ENCODE results near the gene GPR35. TPM values are rescaled to one million over a fixed set of nuclear protein-coding genes. Genes with fewer than 3 reads are reported as not detected.
A peak's percentile ranks its signal among the peaks of the same experiment; 100 is the strongest.

Gene GPR35, protein sequence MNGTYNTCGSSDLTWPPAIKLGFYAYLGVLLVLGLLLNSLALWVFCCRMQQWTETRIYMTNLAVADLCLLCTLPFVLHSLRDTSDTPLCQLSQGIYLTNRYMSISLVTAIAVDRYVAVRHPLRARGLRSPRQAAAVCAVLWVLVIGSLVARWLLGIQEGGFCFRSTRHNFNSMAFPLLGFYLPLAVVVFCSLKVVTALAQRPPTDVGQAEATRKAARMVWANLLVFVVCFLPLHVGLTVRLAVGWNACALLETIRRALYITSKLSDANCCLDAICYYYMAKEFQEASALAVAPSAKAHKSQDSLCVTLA
- total RNA-seq = 0.53 TPM

DNA sequence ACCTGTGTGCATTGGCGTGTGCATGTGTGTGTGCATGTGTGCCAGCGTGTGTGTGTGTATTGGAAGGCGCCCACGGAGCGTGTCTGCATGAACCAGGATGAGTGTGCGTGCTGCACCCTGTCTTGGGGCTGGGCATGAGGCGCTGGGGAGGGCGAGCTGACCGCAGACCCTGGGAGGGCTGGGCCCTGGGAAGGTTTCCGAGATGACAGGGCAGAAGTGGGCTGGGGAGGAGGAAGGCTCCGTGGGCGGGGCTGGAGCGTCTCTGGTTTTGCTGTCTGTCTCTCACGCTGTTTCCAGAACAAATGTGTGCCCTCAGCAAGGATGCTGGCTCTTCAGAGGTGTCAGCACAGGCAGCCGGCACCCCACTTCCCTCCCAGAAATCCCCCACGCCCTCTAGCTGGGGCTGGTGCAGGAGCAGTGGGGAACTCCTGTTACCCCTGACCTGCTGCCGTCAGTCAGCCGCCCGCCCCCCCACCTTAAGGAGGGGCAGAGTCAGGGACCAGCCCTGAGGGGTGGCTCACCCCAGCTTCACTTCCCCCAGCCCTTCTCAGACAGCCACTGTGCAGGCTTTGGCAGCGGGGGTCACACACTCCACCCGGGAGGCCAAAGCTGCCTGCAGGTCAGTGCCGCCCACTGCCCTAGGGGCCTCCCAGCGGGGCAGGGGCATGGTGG lies at the start of gene GPR35:
Gene GPR35, plus strand, starts transcription at position 531 of the 672 bp plus-strand sequence. CDS start 4,473 bp downstream, outside the sequence.
- ATAC-seq (peak; percentile 34), DNase-seq (ENCODE audit: low spot score) (peak; percentile 44)

DNA sequence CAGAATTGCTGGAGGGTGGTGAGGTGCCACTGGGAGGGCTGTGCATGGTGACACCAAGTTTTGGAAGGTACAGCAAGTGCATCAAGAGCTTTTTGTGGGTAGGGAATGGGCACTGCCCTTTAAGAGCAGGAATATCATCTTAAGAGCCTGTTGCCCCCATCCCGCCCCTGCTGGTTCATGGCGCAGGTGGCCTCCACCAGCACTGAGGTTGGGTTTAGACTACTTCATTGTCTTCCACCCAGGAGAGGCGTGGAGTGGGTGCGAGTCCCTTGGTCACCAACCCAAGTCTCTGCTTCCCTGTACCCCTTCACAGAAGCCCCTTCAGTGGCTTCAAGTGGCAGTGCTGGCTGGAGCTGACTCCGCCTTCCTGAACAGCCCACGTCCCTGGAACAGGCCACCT lies 49.2 kb upstream of the GPR35 start:
- DNase-seq (ENCODE audit: low spot score) = no peak

DNA sequence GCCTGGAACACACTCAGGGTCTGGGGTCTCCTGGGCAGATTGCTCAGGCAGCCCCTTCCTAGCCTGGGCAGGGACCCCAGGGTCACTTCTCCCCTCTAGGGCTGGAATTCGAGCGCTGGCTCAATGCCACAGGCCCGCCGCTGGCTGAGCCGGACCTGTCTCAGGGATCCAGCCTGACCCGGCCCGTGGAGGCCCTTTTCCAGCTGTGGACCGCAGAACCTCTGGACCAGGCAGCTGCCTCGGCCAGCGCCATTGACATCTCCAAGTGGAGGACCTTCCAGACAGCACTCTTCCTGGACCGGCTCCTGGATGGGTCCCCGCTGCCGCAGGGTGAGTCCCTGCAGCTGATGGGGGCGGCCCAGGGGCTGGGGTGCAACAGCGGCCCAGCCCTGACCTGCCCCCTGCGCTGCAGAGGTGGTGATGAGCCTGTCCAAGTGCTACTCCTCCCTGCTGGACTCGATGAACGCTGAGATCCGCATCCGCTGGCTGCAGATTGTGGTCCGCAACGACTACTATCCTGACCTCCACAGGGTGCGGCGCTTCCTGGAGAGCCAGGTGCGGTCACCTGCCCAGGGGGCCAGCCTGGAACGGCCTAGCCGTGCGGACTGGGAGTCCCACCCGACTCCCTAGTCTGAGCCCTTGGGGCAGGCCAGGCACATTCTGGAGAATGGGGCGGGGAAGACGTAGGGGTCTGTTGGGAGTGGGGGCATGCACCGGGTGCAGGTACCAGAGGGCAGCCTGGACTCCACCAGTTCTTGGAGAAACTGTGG lies 48.7 kb upstream of the GPR35 start:
- DNase-seq (ENCODE audit: low spot score) (no peak), ATAC-seq (no peak)

More for the DNA sequence above, 49.2 kb upstream of the GPR35 start:
- no peak for ATAC-seq

DNA sequence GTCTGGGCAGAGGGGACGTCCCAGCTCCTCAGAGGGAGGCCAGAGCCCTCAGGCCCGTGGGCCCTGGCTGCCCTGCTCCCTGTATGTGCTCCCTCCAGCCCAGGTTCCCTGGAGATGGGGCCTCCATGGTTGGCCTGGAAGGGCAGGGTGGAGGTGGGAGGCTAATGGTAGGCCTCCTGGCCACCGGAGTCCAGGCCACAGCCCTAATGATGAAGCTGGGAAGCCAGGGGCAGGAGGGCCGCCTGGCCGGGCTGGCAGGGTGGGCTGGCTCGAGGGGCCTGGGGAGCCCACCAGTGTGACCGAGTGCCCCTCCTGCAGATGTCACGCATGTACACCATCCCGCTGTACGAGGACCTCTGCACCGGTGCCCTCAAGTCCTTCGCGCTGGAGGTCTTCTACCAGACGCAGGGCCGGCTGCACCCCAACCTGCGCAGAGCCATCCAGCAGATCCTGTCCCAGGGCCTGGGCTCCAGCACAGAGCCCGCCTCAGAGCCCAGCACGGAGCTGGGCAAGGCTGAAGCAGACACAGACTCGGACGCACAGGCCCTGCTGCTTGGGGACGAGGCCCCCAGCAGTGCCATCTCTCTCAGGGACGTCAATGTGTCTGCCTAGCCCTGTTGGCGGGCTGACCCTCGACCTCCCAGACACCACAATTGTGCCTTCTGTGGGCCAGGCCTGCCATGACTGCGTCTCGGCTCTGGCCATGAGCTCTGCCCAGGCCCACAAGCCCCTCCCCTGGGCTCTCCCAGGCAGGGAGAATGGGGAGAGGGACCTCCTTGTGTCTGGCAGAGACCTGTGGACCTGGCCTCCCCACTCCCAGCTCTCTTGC lies 47.8 kb upstream of the GPR35 start:
- DNase-seq (ENCODE audit: low spot score) (no peak), ATAC-seq (no peak)

DNA sequence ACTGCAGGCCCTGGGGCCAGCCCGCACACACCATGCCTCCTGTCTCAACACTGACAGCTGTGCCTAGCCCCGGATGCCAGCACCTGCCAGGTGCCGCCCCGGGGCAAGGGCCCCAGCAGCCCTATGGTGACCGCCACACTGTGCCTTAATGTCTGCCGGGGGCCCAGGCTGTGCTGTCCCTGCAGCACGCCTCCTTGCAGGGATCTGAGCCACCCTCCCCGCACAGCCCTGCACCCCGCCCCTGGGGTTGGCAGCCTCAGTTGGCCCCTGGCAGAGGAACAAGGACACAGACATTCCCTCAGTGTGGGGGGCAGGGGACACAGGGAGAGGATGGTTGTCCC lies 47.2 kb upstream of the GPR35 start:
- ATAC-seq (no peak), DNase-seq (ENCODE audit: low spot score) (no peak)

DNA sequence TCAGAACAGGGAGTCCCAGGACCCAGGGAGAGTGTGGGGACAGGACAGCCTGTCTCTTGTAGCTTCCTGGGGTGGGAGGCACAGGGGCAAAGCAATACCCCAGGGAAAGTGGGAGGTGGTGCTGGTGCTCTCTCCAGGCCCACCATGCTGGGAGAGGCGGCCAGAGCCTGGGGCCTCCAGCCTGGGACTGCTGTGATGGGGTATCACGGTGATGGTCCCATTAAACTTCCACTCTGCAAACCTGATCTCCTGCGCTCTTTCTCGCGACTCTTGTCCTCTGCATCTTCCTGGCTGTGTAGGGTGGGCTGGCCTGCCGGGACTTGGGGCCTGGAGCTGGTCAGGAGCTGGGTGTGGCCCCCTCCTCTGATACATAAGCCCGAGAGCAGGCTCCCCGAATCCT lies 46.8 kb upstream of the GPR35 start:
- DNase-seq (ENCODE audit: low spot score) = no peak

DNA sequence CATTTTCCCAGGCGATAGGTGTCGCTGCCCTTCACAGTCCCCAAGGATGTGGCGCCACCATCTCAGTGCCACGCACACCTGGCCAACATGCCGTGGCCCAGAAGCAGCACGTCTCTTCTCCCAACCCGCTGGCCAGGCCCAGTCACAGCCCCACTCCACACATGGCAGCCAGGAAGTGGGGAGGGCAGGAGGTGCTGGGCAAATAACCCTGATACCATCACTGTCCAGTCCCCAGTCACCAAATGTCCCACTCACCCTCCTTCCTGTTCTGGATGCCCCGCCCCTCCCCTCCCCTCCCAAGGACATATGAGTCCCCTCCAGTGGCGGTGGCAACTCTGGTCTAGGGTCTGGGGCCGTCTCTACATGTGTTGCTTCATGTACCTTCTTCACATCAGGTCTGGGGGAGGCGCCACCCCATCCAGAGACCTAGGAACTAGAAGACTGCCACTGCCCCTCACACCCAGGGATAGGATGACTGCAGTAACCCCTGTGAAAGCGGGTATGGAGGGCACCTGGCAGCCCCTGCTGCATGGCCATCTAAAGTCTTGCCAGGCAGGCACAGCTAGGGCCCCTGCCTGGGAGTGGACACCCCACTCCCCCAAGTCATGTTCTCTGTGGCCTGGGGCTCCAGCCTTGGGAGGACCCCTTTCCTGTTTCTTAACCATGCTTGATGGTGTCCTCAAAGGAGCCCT lies 46.1 kb upstream of the GPR35 start:
- no peak for ATAC-seq
- DNase-seq (ENCODE audit: low spot score) = no peak

More for the DNA sequence above, 46.8 kb upstream of the GPR35 start:
- ATAC-seq = no peak

DNA sequence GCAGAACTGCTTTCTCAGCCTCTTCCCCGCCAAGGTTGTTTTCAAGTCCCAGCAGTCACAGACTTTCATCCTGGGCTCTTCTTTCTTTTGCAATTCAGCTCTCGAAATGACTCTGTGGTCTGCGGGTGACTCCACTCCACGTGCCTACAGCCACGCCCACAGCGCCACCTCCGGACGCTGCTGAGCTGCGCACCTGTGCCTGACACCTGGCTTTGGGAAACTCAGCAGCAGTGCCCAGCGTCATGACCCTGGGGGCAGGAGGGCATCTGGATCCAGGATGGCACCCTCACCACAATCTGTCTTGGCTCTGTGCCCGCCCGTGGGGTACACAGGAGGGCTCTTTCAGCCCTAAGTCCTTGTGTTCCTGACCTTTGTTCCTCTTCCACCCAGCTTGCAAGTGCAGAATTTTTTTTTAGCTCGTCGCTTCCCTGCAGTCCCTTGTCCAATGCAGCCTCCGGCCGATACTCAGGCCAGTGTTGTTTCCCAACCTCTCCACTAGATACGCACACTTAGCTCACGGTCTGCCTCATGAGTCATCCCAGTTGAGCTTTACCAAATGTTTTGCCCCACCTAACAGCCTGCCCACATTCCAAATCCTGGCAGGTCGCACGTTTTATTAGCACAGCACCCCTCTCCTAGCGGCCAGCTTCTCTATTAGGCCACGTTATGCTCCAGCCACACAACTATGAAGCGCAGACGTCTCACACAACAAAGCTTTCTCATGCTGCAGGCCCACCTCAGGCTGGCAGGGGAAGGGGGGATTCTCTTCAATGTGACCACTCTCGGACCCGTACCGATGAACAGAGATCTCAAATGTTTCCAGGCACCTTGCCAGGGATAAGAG lies 45.3 kb upstream of the GPR35 start:
- DNase-seq (ENCODE audit: low spot score) (peak; percentile 88), ATAC-seq (peak; percentile 81)

DNA sequence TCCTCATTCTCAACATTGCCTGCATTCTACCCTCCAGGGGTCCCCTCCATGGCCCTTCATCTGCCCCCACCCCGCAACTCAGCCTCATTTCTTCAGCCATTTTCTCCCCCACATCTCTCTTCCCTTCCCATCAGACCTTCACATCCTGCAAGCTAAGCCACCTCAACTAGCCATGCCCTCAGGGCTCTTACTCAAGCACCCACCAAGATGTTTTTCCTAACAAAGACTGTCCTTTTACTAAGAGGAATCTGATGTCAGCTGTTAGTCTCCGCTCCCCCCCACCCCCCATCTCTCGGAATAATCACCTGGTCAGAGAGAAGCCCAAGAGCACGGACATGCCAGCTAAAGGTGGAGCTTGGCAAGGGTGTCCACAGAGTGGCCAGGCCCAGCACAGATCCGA lies 43.5 kb upstream of the GPR35 start:
- no peak for ATAC-seq

DNA sequence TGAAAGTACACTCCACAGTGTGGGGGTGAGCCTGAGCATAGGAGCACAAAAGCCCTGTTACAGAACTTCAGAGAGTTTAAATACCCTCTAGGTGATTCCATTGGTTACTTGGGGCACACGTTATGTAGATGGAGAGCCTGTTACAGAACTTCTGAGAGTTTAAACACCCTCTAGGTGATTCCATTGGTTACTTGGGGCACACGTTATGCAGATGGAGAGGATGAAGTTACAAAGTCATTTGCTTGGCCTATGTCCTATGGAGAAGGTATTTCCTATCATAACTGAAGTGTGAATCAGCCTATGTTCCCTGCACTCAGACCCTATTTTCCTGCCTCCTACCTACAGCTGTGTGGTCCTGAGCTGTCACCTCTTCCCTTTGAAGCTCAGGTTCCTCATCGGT lies 42.5 kb upstream of the GPR35 start:
- no peak for DNase-seq (ENCODE audit: low spot score)
- ATAC-seq = no peak

More for the DNA sequence above, 43.5 kb upstream of the GPR35 start:
- no peak for DNase-seq (ENCODE audit: low spot score)

DNA sequence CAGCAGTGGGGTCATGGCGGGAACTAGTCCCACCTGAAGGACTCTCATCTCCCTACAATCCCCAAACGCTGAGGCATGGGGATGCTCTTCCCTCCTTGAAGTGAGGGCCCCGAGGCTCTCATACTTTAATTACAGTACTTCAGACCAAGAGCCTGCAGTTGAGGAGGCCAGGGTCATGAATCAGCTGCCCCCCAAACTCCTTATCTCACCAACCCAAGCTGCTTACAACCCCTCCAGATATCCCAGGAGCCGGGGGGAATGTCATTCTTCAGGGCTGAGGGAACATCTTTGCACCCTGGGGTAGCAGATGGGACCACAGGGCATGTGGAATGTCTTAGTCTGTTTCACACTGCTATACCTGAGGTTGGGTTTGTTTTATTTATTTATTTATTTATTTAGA lies 41.5 kb upstream of the GPR35 start:
- ATAC-seq (no peak), DNase-seq (ENCODE audit: low spot score) (no peak)

DNA sequence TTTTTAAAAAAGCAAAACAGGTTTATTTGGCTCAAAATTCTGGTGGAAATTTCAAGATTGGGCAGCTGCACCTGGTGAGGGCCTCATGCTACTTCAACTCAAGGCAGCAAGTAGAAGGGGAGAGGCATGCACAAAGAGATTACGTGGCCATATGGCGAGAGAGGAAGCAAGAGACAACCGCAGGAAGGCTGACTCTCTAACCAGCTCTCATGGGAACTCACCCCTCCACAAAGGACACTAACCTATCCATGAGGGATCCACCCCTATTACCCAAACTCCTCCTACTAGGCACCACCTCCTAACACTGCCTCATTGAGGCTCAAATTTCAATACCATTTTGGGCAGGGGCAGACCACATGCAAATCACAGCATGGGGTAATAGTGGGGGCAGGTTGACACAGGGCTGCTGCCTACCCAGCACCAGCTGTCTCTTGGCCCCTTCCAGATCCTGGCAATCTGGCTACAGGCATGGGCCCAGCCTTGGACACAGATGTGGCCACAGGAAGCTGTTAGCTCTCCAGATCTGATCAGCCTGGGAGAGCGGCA lies 40.7 kb upstream of the GPR35 start:
- ATAC-seq (no peak), DNase-seq (ENCODE audit: low spot score) (no peak)

DNA sequence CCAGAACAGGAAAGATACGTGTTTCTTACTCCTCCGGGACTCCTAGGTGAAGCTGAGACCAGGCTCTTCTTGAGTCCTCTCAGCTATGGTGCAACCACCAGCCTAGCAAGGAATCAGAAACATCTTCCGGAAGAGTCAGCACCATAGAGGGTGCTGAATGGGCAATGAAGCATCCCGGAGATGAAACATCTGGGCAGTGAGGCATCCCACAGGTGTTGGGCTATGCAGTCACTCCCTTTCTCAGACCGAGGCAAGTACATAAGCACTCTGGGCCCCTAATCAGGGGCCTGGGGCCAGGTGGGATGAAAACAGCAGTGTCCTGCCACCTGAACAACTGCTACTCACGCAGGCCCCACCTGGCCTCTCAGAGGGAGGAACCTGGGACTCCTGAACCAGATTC lies 40.2 kb upstream of the GPR35 start:
- ATAC-seq (no peak), DNase-seq (ENCODE audit: low spot score) (no peak)

DNA sequence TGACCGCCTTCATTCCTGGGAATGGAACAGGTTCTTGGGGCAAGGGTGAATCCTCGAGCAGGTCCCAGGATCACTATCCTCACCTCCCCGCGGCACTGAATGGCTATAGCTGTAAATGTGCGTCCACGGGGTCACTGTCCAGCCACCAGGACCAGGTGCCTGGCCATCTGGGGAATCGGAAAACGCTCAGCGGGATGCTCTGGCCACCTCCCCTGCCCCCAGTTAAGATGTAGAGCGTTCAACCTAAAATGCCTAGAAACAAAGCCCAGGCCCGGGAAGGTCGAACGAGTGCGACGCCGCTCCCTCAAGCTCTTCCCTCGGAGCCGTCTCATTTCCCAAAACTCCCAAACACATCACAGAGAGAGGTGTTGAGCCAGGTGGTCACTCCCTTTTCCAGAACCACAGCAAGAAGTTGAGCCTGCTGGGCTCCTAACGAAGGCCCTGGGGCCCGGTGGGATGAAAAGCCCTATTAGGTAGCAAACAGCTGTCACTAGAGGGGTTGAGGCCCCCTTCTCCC lies 39.5 kb upstream of the GPR35 start:
- ATAC-seq = no peak

DNA sequence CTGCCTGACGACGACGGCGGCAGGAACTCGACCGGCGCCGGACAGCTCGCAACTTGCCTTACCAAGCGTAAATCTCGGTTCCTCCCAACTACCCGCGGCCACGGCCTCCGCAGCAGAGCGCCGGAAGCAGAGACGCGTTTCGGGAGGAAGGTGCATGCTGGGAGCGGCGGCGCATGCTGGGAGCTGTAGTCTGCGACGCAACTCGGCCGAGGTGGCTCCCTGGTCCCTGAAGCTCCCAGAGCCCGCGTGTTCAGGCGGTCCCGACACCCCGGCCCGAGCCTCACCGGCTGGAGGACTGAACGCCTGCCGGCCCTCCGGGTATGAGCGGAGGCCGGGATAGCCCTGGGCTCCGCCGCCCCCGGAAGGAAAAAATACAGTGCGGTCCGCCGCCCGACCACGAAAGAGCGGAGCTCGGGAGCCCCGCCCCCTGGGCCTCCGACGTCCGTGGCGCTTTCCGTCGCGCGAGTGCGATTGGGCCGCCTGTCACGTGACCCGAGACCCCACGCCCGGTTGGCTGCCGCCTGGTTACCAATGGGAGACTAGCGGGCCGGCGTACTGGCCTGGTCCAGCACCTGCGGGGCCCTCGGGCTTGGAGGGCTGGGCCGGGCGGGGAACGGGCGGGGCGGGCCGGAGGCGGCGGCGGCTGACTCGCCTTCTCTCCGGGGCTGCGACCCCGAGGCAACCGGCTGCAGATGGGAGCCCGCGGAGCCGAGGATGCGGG lies 38.9 kb upstream of the GPR35 start, which contains the start of gene CAPN10:
Gene CAPN10, plus strand, starts transcription at position 537 of the 721 bp plus-strand sequence. Its CDS starts 178 bp downstream, at position 715.
- DNase-seq (ENCODE audit: low spot score) (peak; percentile 99), ATAC-seq (peak; percentile 86)

More for the DNA sequence above, 39.5 kb upstream of the GPR35 start:
- DNase-seq (ENCODE audit: low spot score) = no peak

DNA sequence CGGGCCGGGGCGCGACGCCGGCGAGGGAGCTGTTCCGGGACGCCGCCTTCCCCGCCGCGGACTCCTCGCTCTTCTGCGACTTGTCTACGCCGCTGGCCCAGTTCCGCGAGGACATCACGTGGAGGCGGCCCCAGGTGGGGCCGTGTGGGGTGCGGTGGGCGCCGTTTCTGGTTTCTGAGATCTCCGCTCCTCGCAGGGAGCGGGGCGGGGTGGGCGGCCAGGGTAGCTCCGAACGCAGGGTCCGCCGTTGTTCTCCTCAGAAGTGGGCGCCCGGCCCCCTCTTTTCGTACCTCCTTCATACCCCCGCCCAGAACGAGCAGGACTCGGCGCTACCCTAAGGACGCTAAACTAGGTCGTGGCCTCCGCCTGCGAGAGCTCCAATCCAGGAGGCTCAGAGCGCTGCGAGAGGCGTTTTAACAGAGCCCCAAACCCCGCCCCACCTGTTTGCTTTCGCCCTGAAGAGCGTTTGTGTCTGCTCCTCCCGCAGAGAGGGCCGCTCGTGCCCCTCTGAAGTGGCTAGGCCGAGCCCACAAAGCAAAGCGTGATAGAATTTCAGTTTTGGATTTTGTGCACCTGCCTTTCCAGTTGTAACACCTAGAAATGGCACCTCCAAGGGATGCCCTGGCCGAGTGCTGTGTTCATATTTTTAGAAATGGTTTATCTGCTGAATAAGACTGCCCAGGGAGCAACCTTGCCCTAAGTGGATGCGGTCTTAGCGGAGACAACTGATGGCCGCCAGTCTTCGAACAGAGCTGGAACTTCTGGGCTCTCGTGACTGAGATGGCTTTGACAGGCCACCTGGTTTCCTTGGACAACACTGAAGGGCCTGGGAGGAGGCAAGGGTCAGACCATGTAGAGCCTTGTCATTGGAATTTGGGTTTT lies 38.1 kb upstream of the GPR35 start:
- ATAC-seq = peak; percentile 55
- no peak for DNase-seq (ENCODE audit: low spot score)

DNA sequence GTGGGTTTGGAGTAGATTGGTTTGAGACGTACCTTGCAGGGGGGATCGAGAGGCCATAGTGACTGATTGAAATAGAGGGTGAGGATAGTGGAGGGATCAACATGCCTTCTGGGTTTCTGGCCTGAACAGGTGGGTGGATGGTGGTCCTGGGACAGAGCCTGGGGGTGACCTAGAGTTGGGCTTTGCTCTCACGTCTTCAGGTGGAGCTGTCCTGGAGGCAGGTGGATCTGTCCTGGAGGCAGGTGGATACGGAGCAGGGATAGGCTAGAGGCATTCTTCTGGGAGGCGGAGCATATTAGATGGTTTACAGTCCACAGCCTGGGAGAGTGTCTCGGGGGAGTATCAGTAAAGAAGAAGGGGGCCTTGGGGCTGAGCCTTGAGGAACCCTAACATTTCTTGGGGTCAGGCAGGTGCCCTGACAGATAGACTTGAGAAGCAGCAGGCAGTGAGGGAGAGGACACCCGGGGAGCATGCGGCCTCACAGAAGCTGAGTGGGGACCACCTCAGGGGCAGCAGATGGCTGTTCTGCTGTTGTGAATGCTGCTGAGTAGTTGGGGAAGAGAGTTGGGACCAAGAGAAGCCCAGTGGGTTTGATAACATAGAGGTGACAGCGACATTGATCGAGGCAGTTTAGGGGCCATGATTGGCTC lies 37.1 kb upstream of the GPR35 start:
- DNase-seq (ENCODE audit: low spot score) = no peak
- no peak for ATAC-seq

Measured in left lobe of liver (tissue), 2 donors.